HepG2 (cell line): ENCODE measurements around the gene FASTKD2. TPM values are rescaled to one million over a fixed set of nuclear protein-coding genes. Genes with fewer than 3 reads are reported as not detected.

ENCODE experiments used
- CCAR2 ChIP-seq: fragments of 200-400 bp; formaldehyde crosslinking; optimal IDR thresholded peaks from 2 replicates; pipeline ENCODE3; 2018; ENCODE audit warnings: low read depth, mild to moderate bottlenecking, low read length, moderate library complexity
- CENPT ChIP-seq: sonication (generic); formaldehyde crosslinking; IDR thresholded peaks from 2 replicates; pipeline ENCODE4 v1.8.0; 2022; ENCODE audit warnings: low read depth, mild to moderate bottlenecking, moderate library complexity, missing genetic modification reagents
- NFIC ChIP-seq: IDR thresholded peaks from 2 replicates; pipeline ENCODE4 v1.6.1; 2012; ENCODE audit warnings: mild to moderate bottlenecking, low read length, inconsistent platforms
- NFYC ChIP-seq: IDR thresholded peaks from 2 replicates; pipeline ENCODE4 v1.6.1; 2016; ENCODE audit warnings: missing genetic modification reagents, missing compliant biosample characterization
- PRPF4 ChIP-seq: fragments of 200-400 bp; formaldehyde crosslinking; IDR thresholded peaks from 2 replicates; pipeline ENCODE4 v1.6.1; 2016; ENCODE audit warnings: low read length, low read depth; ENCODE audit not compliant: poor library complexity, severe bottlenecking
- RFX1 ChIP-seq: fragments of 450-650 bp; IDR thresholded peaks from 2 replicates; pipeline ENCODE4 v1.6.1; 2017
- RFX5 ChIP-seq: IDR thresholded peaks from 2 replicates; pipeline ENCODE4 v1.6.1; 2011; ENCODE audit warnings: low read depth, low read length, improper control_type of control experiment
- SALL1 ChIP-seq: sonication (generic); formaldehyde crosslinking; IDR thresholded peaks from 2 replicates; pipeline ENCODE4 v1.8.0; 2022; ENCODE audit warnings: mild to moderate bottlenecking, missing genetic modification reagents
- SOX13 ChIP-seq, 3 experiments: fragments of 450-650 bp in 1 of 3; sonication (generic) in 1 of 3; formaldehyde crosslinking in 1 of 3; IDR thresholded peaks in 2 of 3; conservative IDR thresholded peaks in 1 of 3; 2 replicates each; pipeline versions ENCODE4 v1.5.0 to v1.6.1; 2016 to 2020; ENCODE audit warnings: antibody characterized with exemption in 1 of 3, mild to moderate bottlenecking in 1 of 3, missing compliant biosample characterization in 1 of 3, missing genetic modification reagents in 1 of 3, moderate library complexity in 1 of 3
- TP53 ChIP-seq: sonication (generic); formaldehyde crosslinking; conservative IDR thresholded peaks from 2 replicates; pipeline ENCODE4 v1.4.0; 2020; ENCODE audit warnings: missing genetic modification reagents
- ZEB1 ChIP-seq: IDR thresholded peaks from 2 replicates; pipeline ENCODE4 v1.6.1; 2012; ENCODE audit warnings: mild to moderate bottlenecking, low read depth, inconsistent platforms; ENCODE audit not compliant: insufficient replicate concordance
- ZFX ChIP-seq: sonication (generic); formaldehyde crosslinking; IDR thresholded peaks from 2 replicates; pipeline ENCODE4 v1.4.0; 2020; ENCODE audit warnings: mild to moderate bottlenecking, low read depth, missing genetic modification reagents, moderate library complexity
- ZNF24 ChIP-seq: fragments of 450-650 bp; IDR thresholded peaks from 2 replicates; pipeline ENCODE4 v1.6.1; 2017; ENCODE audit warnings: antibody characterized with exemption, mild to moderate bottlenecking
- ZNF256 ChIP-seq: sonication (generic); formaldehyde crosslinking; conservative IDR thresholded peaks from 2 replicates; pipeline ENCODE4 v1.4.0; 2020; ENCODE audit warnings: missing genetic modification reagents
- ZNF30 ChIP-seq: sonication (generic); formaldehyde crosslinking; IDR thresholded peaks from 2 replicates; pipeline ENCODE4 v1.5.0; 2020; ENCODE audit warnings: mild to moderate bottlenecking, missing genetic modification reagents
- ZNF672 ChIP-seq: sonication (generic); formaldehyde crosslinking; IDR thresholded peaks from 2 replicates; pipeline ENCODE4 v1.8.1; 2022; ENCODE audit warnings: missing genetic modification reagents
- ZNF891 ChIP-seq: sonication (generic); formaldehyde crosslinking; IDR thresholded peaks from 2 replicates; pipeline ENCODE4 v1.5.0; 2020; ENCODE audit warnings: mild to moderate bottlenecking, missing genetic modification reagents
- ZSCAN29 ChIP-seq: sonication (generic); formaldehyde crosslinking; conservative IDR thresholded peaks from 2 replicates; pipeline ENCODE4 v1.4.0; 2020; ENCODE audit warnings: mild to moderate bottlenecking, missing genetic modification reagents
- polyA plus RNA-seq, 8 experiments: library from polyadenylated mRNA; depleted of rRNA in 3 of 8; stranded (reverse) in 7 of 8; unstranded in 1 of 8; fragments of >200 nt; fragmentation: Illumina TruSeq in 4 of 8; extraction: Trizol in 4 of 8; gene quantifications; 2 replicates each; pipeline versions ENCODE4 v1.2.1 to v1.2.3, GENCODE V29; 2011 to 2016; ENCODE audit warnings: low read depth in 4 of 8, missing spikeins in 1 of 8, mixed read lengths in 1 of 8; ENCODE audit not compliant: insufficient read depth in 1 of 8
- total RNA-seq, 5 experiments: library from RNA; depleted of rRNA; stranded (reverse); fragments of >200 nt; fragmentation: Illumina TruSeq; extraction: Trizol; gene quantifications; 2 replicates each; pipeline ENCODE4 v1.2.3, GENCODE V29; 2016; ENCODE audit warnings: low read depth in 1 of 5
- TF ChIP-seq, protein P1 (sequence below): sonication (generic); formaldehyde crosslinking; IDR thresholded peaks from 2 replicates; pipeline ENCODE4 v1.5.0; 2020; ENCODE audit warnings: mild to moderate bottlenecking, missing genetic modification reagents
- TF ChIP-seq, protein P2 (sequence below): sonication (generic); formaldehyde crosslinking; IDR thresholded peaks from 2 replicates; pipeline ENCODE4 v1.4.0; 2020; ENCODE audit warnings: mild to moderate bottlenecking, missing genetic modification reagents
- TF ChIP-seq, protein P3 (sequence below): sonication (generic); formaldehyde crosslinking; IDR thresholded peaks from 2 replicates; pipeline ENCODE4 v1.5.1; 2020; ENCODE audit warnings: missing genetic modification reagents, mild to moderate bottlenecking, borderline replicate concordance

The FASTKD2 gene
- total and polyA plus RNA-seq, 2 of the 13 experiments (the other 11 are each of a cell fraction or from before 2014, with no cell fraction given) = 41.1 to 77.8 TPM

DNA sequence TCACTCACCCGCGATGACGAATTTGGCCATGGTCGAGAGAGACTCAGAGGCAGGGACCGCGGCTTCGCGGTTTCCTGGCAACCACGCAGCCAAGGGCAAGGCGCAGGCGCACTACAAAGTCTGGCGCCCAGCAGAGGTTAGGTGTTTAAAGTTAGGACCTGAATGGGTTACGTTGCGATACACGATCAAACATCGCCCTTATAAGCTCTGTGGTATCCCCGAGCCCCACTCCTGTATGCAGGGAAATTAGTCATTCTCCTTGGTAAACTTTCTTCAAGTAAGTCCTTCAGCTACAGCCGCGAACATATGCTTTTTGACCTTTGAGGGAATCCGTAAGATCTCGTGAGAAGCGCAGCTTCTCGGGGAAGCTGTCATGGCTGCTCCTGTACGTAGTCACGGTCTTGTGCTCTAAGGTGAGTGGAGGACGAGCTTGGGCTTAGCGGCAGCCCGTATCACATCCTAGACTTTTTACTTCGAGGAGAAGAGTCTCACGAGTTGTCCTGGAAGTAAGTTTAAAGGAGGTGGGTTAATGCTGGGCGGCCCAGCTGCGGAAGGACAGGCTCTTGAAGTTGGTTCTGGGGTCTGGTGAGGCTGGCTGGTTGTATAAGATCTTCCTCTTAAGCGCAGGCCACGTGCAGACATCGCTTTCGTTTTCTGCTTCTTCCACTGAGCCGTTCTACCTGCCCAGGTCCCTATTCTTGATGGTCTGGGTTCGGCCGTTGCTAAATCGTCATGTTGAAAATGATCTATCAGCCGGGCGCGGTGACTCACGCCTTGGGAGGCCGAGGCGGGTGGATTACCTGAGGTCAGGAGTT is at the start of gene FASTKD2, which contains the start of gene MDH1B (continued):
- peak; percentile 36; the same call in 1 of the 2 replicates for TF ChIP-seq NFYC (CRISPR knock-in tag)
- no peak for TF ChIP-seq NFIC
- TF ChIP-seq SOX13 (IDR thresholded peaks at IDR 0.05) = 0 out of 2 replicates have a peak, but pooled peaks have one; percentile 15
- peak in 1 of 2 experiments; percentile 30; a peak in 1 of 4 replicates for TF ChIP-seq SOX13 (CRISPR knock-in tag; conservative IDR thresholded peaks at IDR 0.05 in 1 of 2, IDR thresholded peaks at IDR 0.05 in 1 of 2)
- TF ChIP-seq RFX1 = peak; percentile 86
- TF ChIP-seq ZNF30 (CRISPR knock-in tag) = peak; percentile 87
- TF ChIP-seq TP53 (CRISPR knock-in tag) = peak; percentile 54; the same call in 1 of the 2 replicates
- peak; percentile 75; the same call in 1 of the 2 replicates for TF ChIP-seq ZNF256 (CRISPR knock-in tag)
- TF ChIP-seq CCAR2 = no peak
- TF ChIP-seq ZEB1 = peak; percentile 69
- peak; percentile 64; the same call in 1 of the 2 replicates for TF ChIP-seq ZNF24
- TF ChIP-seq RFX5 = no peak
- TF ChIP-seq ZNF891 (CRISPR knock-in tag) = peak; percentile 41
- TF ChIP-seq, protein P1, sequence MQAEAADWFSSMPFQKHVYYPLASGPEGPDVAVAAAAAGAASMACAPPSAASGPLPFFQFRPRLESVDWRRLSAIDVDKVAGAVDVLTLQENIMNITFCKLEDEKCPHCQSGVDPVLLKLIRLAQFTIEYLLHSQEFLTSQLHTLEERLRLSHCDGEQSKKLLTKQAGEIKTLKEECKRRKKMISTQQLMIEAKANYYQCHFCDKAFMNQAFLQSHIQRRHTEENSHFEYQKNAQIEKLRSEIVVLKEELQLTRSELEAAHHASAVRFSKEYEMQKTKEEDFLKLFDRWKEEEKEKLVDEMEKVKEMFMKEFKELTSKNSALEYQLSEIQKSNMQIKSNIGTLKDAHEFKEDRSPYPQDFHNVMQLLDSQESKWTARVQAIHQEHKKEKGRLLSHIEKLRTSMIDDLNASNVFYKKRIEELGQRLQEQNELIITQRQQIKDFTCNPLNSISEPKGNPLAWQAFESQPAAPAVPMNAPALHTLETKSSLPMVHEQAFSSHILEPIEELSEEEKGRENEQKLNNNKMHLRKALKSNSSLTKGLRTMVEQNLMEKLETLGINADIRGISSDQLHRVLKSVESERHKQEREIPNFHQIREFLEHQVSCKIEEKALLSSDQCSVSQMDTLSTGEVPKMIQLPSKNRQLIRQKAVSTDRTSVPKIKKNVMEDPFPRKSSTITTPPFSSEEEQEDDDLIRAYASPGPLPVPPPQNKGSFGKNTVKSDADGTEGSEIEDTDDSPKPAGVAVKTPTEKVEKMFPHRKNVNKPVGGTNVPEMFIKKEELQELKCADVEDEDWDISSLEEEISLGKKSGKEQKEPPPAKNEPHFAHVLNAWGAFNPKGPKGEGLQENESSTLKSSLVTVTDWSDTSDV (CRISPR knock-in tag) = 0 out of 2 replicates have a peak, but pooled peaks have one; percentile 26
- TF ChIP-seq PRPF4 = no peak
- TF ChIP-seq, protein P2, sequence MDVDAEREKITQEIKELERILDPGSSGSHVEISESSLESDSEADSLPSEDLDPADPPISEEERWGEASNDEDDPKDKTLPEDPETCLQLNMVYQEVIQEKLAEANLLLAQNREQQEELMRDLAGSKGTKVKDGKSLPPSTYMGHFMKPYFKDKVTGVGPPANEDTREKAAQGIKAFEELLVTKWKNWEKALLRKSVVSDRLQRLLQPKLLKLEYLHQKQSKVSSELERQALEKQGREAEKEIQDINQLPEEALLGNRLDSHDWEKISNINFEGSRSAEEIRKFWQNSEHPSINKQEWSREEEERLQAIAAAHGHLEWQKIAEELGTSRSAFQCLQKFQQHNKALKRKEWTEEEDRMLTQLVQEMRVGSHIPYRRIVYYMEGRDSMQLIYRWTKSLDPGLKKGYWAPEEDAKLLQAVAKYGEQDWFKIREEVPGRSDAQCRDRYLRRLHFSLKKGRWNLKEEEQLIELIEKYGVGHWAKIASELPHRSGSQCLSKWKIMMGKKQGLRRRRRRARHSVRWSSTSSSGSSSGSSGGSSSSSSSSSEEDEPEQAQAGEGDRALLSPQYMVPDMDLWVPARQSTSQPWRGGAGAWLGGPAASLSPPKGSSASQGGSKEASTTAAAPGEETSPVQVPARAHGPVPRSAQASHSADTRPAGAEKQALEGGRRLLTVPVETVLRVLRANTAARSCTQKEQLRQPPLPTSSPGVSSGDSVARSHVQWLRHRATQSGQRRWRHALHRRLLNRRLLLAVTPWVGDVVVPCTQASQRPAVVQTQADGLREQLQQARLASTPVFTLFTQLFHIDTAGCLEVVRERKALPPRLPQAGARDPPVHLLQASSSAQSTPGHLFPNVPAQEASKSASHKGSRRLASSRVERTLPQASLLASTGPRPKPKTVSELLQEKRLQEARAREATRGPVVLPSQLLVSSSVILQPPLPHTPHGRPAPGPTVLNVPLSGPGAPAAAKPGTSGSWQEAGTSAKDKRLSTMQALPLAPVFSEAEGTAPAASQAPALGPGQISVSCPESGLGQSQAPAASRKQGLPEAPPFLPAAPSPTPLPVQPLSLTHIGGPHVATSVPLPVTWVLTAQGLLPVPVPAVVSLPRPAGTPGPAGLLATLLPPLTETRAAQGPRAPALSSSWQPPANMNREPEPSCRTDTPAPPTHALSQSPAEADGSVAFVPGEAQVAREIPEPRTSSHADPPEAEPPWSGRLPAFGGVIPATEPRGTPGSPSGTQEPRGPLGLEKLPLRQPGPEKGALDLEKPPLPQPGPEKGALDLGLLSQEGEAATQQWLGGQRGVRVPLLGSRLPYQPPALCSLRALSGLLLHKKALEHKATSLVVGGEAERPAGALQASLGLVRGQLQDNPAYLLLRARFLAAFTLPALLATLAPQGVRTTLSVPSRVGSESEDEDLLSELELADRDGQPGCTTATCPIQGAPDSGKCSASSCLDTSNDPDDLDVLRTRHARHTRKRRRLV = 0 out of 2 replicates have a peak, but pooled peaks have one; percentile 55
- TF ChIP-seq, protein P3, sequence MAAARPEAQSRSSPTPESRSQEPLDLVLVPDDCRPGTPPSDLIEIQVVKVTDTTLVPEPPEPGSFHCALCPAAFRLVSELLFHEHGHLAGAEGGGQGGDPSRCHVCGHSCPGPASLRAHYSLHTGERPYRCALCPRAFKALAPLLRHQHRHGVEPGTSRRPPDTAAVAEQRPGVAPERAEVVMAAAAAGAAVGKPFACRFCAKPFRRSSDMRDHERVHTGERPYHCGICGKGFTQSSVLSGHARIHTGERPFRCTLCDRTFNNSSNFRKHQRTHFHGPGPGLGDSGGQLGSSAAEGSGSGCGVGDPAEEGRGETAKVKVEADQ (CRISPR knock-in tag) = peak; percentile 79
- 0 out of 2 replicates have a peak, but pooled peaks have one; percentile 32 for TF ChIP-seq ZSCAN29 (CRISPR knock-in tag)
- TF ChIP-seq SALL1 (CRISPR knock-in tag) = peak; percentile 77
- no peak for TF ChIP-seq ZNF672 (CRISPR knock-in tag)
- TF ChIP-seq CENPT (CRISPR knock-in tag) = no peak
- peak; percentile 90 for TF ChIP-seq ZFX (CRISPR knock-in tag)
